Neural crest cell (in vitro differentiated cells): ENCODE data around the gene OR10H4. TPM values are rescaled to one million over a fixed set of nuclear protein-coding genes. Genes with fewer than 3 reads are reported as not detected.

Source experiments
- DNase-seq: peaks from one replicate; pipeline ENCODE4 v3.0.0; 2021; ENCODE audit warnings: low read depth, mixed read lengths, low spot score
- H3K27ac Mint-ChIP-seq: one replicate; pipeline ENCODE4 v1.8.0; 2021; ENCODE audit warnings: mild to moderate bottlenecking, mixed read lengths; ENCODE audit not compliant: unreplicated experiment
- H3K27me3 Mint-ChIP-seq: 2 replicates; pipeline ENCODE4 v1.8.0; 2021; ENCODE audit warnings: low read depth, mild to moderate bottlenecking, mixed read lengths
- H3K36me3 Mint-ChIP-seq: 2 replicates; pipeline ENCODE4 v1.8.0; 2021; ENCODE audit warnings: low read depth, mild to moderate bottlenecking, mixed read lengths
- H3K4me1 Mint-ChIP-seq: 2 replicates; pipeline ENCODE4 v1.8.0; 2021; ENCODE audit warnings: mixed read lengths
- H3K4me3 Mint-ChIP-seq: one replicate; pipeline ENCODE4 v1.8.0; 2021; ENCODE audit warnings: mild to moderate bottlenecking, mixed read lengths
- H3K9me3 Mint-ChIP-seq: 2 replicates; pipeline ENCODE4 v1.8.0; 2021; ENCODE audit warnings: mixed read lengths
- CTCF ChIP-seq: fragments of 200-600 bp; sonication (generic); conservative IDR thresholded peaks from 2 replicates; pipeline ENCODE4 v1.5.0; 2021; ENCODE audit warnings: antibody characterized with exemption, mild to moderate bottlenecking
- total RNA-seq: library from RNA; stranded (reverse); gene quantifications from 2 replicates; pipeline ENCODE4 v1.2.1, GENCODE V29; 2021

The OR10H4 gene
- total RNA-seq, 1 donor from 2014 or later, result not detected

- Mint-ChIP-seq H3K9me3 (peaks cover 10% of the 10 kb centered on the region), H3K27ac (no peak overlapping the region), H3K4me3 (no peak overlapping the region), H3K27me3 (no peaks in the 10 kb centered on the region), H3K36me3 (peaks cover 3% of the 10 kb centered on the region), H3K4me1 (no peaks in the 10 kb centered on the region)
- DNase-seq, result no peak
- no peak for TF ChIP-seq CTCF
These were observed 13.6 kb upstream of the OR10H4 start for GRCh38 chr19:15935167-15935702.

GRCh38 chr19:15936173-15936572 lies 12.6 kb upstream of the OR10H4 start:
- H3K4me1 Mint-ChIP-seq, result no peaks in the 10 kb centered on the region
- H3K9me3 Mint-ChIP-seq, result peaks cover 10% of the 10 kb centered on the region
- no peak for TF ChIP-seq CTCF
- H3K4me3 Mint-ChIP-seq, result no peak overlapping the region
- no peak overlapping the region for H3K27ac Mint-ChIP-seq
- H3K36me3 Mint-ChIP-seq, result peaks cover 3% of the 10 kb centered on the region
- H3K27me3 Mint-ChIP-seq, result no peaks in the 10 kb centered on the region
- DNase-seq, result no peak

DNA sequence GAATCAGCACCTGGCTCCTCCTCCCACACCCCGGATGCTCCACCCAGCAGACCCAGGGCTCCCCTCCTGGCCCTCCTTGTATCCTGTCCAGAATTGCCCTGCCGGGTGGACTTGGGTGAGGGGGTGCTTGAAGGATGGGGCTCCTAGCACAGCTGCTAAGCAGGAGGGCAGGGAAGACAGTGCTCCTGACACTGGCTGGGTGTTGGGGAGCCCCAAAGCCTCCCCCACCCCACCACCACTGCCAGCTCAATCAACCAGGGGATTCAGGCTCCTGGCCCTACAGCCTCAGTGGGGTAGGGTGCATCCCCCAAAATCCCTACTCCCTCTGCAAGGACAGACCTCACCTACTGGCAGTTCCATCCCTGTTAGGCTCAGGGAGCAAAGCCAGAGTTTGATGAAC lies 11.9 kb upstream of the OR10H4 start:
- no peaks in the 10 kb centered on the region for H3K4me1 Mint-ChIP-seq
- DNase-seq, result no peak
- no peak overlapping the region for H3K4me3 Mint-ChIP-seq
- no peak for TF ChIP-seq CTCF
- H3K36me3 Mint-ChIP-seq, result peaks cover 3% of the 10 kb centered on the region
- peaks cover 10% of the 10 kb centered on the region for H3K9me3 Mint-ChIP-seq
- no peak overlapping the region for H3K27ac Mint-ChIP-seq
- no peaks in the 10 kb centered on the region for H3K27me3 Mint-ChIP-seq

- Mint-ChIP-seq H3K27ac (no peak overlapping the region), H3K4me3 (no peak overlapping the region), H3K36me3 (peaks cover 3% of the 10 kb centered on the region), H3K27me3 (no peaks in the 10 kb centered on the region), H3K9me3 (peaks cover 13% of the 10 kb centered on the region), H3K4me1 (no peaks in the 10 kb centered on the region)
- no peak for DNase-seq
- TF ChIP-seq CTCF, result no peak
These were observed 11.0 kb upstream of the OR10H4 start for GRCh38 chr19:15937771-15938170.

GRCh38 chr19:15944401-15944800 lies 4.4 kb upstream of the OR10H4 start:
- no peak overlapping the region for H3K4me3 Mint-ChIP-seq
- H3K27ac Mint-ChIP-seq, result no peak overlapping the region
- TF ChIP-seq CTCF, result no peak
- H3K4me1 Mint-ChIP-seq, result no peaks in the 10 kb centered on the region
- H3K36me3 Mint-ChIP-seq, result peaks cover 6% of the 10 kb centered on the region
- H3K9me3 Mint-ChIP-seq, result peaks cover 22% of the 10 kb centered on the region
- DNase-seq, result no peak
- H3K27me3 Mint-ChIP-seq, result no peaks in the 10 kb centered on the region
